SK-N-SH treated with all-trans-retinoic acid at 6 μM for 48 hours (cell line): ENCODE results near the gene NSUN7.

ENCODE experiments used
- PPARA ChIP-seq: fragments of 250-450 bp; sonication (Bioruptor Pico); IDR thresholded peaks from 2 replicates; pipeline ENCODE4 v1.5.0; 2020; ENCODE audit warnings: mild to moderate bottlenecking, borderline replicate concordance
- RARB ChIP-seq: fragments of 250-450 bp; sonication (Bioruptor Pico); IDR thresholded peaks from 2 replicates; pipeline ENCODE4 v1.8.0; 2021; ENCODE audit warnings: mild to moderate bottlenecking, moderate library complexity

GRCh38 chr4:40713798-40714197 lies 36.0 kb upstream of the NSUN7 start:
- TF ChIP-seq RARB (CRISPR knock-in tag) (no peak), PPARA (CRISPR knock-in tag) (no peak)
